Spleen (tissue), 11 donors: ENCODE data around the gene YWHAQ. TPM values are rescaled to one million over a fixed set of nuclear protein-coding genes. Genes with fewer than 3 reads are reported as not detected.

ENCODE experiments used
- DNase-seq: peaks from one replicate; pipeline ENCODE4 v3.0.0-alpha.2; 2020
- H3K27ac ChIP-seq, 8 donors: fragments of 200-600 bp; sonication (generic) in 7 of 8; 1 replicate in 4 of 8; 2 replicates in 4 of 8; pipeline versions ENCODE4 v1.5.0 to v1.8.0; 2016 to 2021; ENCODE audit warnings: inconsistent platforms in 4 of 8, mild to moderate bottlenecking in 4 of 8, moderate library complexity in 1 of 8
- H3K27me3 ChIP-seq, 7 donors: fragments of 200-600 bp; sonication (generic) in 6 of 7; replicated peaks in 1 of 7; 1 replicate in 4 of 7; 2 replicates in 3 of 7; pipeline versions ENCODE4 v1.5.0 to v1.8.0; 2016 to 2021; ENCODE audit warnings: inconsistent platforms in 3 of 7, mild to moderate bottlenecking in 1 of 7
- H3K36me3 ChIP-seq, 6 donors: fragments of 200-600 bp; sonication (generic) in 5 of 6; 1 replicate in 4 of 6; 2 replicates in 2 of 6; pipeline versions ENCODE4 v1.5.0 to v1.8.0; 2016 to 2021; ENCODE audit warnings: inconsistent platforms in 2 of 6
- H3K4me1 ChIP-seq, 6 donors: fragments of 200-600 bp; sonication (generic) in 5 of 6; 1 replicate in 3 of 6; 2 replicates in 3 of 6; pipeline versions ENCODE4 v1.5.0 to v1.8.0; 2016 to 2021; ENCODE audit warnings: inconsistent platforms in 3 of 6
- H3K4me3 ChIP-seq, 8 donors: fragments of 200-600 bp; sonication (generic) in 7 of 8; 1 replicate in 4 of 8; 2 replicates in 4 of 8; pipeline versions ENCODE4 v1.5.0 to v1.8.0; 2016 to 2021; ENCODE audit warnings: inconsistent platforms in 4 of 8, mild to moderate bottlenecking in 4 of 8, moderate library complexity in 2 of 8
- H3K9me3 ChIP-seq, 8 donors: fragments of 200-600 bp; sonication (generic) in 7 of 8; 1 replicate in 4 of 8; 2 replicates in 4 of 8; pipeline versions ENCODE4 v1.5.0 to v1.8.0; 2016 to 2021; ENCODE audit warnings: inconsistent platforms in 4 of 8
- POLR2A ChIP-seq, 3 donors: fragments of 450-650 bp; IDR thresholded peaks; one replicate each; pipeline ENCODE4 v1.5.1; 2017; ENCODE audit warnings: antibody characterized with exemption in 3 of 3, mild to moderate bottlenecking in 1 of 3
- POLR2AphosphoS5 ChIP-seq, 3 donors: sonication (generic); formaldehyde crosslinking; IDR thresholded peaks; one replicate each; pipeline ENCODE4 v1.5.1; 2017; ENCODE audit warnings: antibody characterized with exemption in 3 of 3
- WGBS, 5 donors: extraction: QIAGEN DNeasy Blood & Tissue Kit in 3 of 5; methylation state at CpG; one replicate each; pipeline versions ENCODE4 v1.1.5 to v1.1.7; 2013 to 2018; 5-methylcytosine and 5-hydroxymethylcytosine counted together
- intact Hi-C: fragments of 100-400 bp; cut with DNase I; formaldehyde crosslinking; loops from one replicate; pipeline ENCODE4 v1.15.0; 2023; ENCODE audit warnings: low total_unique reads
- polyA plus RNA-seq, 3 donors: library from polyadenylated mRNA; stranded (reverse); fragments of 200-250 nt; gene quantifications; one replicate each; pipeline ENCODE4 v1.2.1, GENCODE V29; 2013
- total RNA-seq, 7 donors: library from RNA; depleted of rRNA in 3 of 7; stranded (reverse); fragments of >200 nt in 3 of 7; fragmentation: NEBNext Ultra II Directional in 4 of 7; extraction: Animal tissue kit (Norgen Biotek cat#: 25700) in 4 of 7; gene quantifications; one replicate each; pipeline versions ENCODE4 v1.1.0 to v1.2.1, GENCODE V29; 2016 to 2021
- TF ChIP-seq, protein P1 (sequence below), 11 experiments: fragments of 200-600 bp in 7 of 11; fragments of 450-650 bp in 4 of 11; sonication (generic) in 4 of 11; IDR thresholded peaks in 8 of 11; conservative IDR thresholded peaks in 3 of 11; 1 replicate in 7 of 11; 2 replicates in 4 of 11; pipeline versions ENCODE4 v1.4.0 to v1.8.0; 2016 to 2021; ENCODE audit warnings: antibody characterized with exemption in 11 of 11, inconsistent platforms in 4 of 11, mild to moderate bottlenecking in 1 of 11
- donor health status: healthy with polysubstance abuse.
- donor health status: DM: no; HTN: no; CAD: no; lungs with moderate emphysema.
- donor health status: DM: no; HTN: no; CAD: no.
- donor health status: Bipolar disorder and iron deficiency.
- donor health status: healthy.
- donor health status: DM: no; HTN: no; CAD: no.
- donor health status: DM: yes; HTN: yes; CAD: no.

Gene YWHAQ
- total and polyA plus RNA-seq, 10 donors: 69.0 to 162 (median 132) TPM

DNA sequence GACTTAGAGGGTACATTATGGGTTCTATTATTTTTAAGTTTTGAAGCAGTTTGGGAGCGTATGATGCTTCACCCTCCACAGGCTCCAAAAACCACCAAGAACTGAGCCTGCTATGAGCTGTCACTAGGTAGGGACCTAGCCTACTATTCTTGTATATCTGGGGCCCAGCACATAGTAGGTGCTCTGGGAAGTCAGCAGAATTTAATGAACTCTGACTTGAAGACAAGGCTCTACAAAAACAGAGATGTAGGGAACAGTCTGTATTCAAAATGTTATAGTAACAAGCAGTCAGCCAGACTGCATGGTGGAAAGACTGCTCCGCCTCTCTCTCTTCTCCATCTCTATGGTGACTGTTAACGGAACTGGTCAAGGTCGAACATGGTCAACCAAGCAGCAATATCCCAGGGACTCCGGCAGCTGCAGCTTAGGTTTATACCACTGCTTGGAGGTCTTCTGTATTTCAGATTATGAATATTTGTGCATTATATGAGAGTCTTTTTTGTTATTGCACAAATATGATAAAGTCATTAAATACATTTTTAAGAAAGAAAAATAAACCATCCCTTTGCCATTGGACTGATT lies 22.2 kb upstream of the YWHAQ start:
- Histone ChIP-seq H3K4me3 (no peak overlapping the region), H3K27ac (peak overlapping the region in 1 of 8 donors; percentile 29), H3K36me3 (no peaks in the 10 kb centered on the region), H3K9me3 (no peaks in the 10 kb centered on the region), H3K27me3 (no peaks in the 10 kb centered on the region), H3K4me1 (peaks cover 0 to 32% (median 10%) of the 10 kb centered on the region in 6 donors)
- 43 to 64% (median 58%) methylated on average over 5 of the region's 5 CpGs for WGBS, 5 donors
- DNase-seq: no peak
- no peak for TF ChIP-seq POLR2A (IDR thresholded peaks at IDR 0.05)
- TF ChIP-seq, protein P1, sequence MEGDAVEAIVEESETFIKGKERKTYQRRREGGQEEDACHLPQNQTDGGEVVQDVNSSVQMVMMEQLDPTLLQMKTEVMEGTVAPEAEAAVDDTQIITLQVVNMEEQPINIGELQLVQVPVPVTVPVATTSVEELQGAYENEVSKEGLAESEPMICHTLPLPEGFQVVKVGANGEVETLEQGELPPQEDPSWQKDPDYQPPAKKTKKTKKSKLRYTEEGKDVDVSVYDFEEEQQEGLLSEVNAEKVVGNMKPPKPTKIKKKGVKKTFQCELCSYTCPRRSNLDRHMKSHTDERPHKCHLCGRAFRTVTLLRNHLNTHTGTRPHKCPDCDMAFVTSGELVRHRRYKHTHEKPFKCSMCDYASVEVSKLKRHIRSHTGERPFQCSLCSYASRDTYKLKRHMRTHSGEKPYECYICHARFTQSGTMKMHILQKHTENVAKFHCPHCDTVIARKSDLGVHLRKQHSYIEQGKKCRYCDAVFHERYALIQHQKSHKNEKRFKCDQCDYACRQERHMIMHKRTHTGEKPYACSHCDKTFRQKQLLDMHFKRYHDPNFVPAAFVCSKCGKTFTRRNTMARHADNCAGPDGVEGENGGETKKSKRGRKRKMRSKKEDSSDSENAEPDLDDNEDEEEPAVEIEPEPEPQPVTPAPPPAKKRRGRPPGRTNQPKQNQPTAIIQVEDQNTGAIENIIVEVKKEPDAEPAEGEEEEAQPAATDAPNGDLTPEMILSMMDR (IDR thresholded peaks at IDR 0.05 in 8 of 11, conservative IDR thresholded peaks at IDR 0.05 in 3 of 11): no peak
- TF ChIP-seq POLR2AphosphoS5 (IDR thresholded peaks at IDR 0.05): no peak
- intact Hi-C loops: no loop called here

DNA sequence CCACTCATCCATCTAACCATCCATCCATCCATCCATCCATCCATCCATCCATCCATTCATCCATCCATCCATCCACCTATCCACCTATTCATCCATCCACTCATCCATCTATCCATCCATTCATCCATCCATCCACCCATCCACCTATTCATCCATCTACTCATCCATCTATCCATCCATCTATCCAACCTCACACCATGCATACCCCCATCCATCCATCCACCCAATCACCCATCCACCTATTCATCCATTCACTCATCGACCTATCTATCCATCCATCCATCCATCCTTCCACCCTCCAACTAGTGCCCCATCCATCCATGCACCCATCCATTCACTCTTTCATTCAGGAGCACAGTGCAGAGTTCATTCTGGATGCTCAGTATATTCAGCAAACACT lies 21.5 kb upstream of the YWHAQ start:
- 41 to 97% (median 92%) methylated on average over 1 of the region's 1 CpG for WGBS, 5 donors
- Histone ChIP-seq H3K36me3 (no peaks in the 10 kb centered on the region), H3K4me1 (peaks cover 0 to 32% (median 10%) of the 10 kb centered on the region in 6 donors), H3K27ac (no peak overlapping the region), H3K4me3 (no peak overlapping the region), H3K27me3 (no peaks in the 10 kb centered on the region), H3K9me3 (no peaks in the 10 kb centered on the region)
- TF ChIP-seq, protein P1 (IDR thresholded peaks at IDR 0.05 in 8 of 11, conservative IDR thresholded peaks at IDR 0.05 in 3 of 11): no peak
- TF ChIP-seq POLR2AphosphoS5 (IDR thresholded peaks at IDR 0.05): no peak
- DNase-seq: no peak
- intact Hi-C loops: no loop called here

DNA sequence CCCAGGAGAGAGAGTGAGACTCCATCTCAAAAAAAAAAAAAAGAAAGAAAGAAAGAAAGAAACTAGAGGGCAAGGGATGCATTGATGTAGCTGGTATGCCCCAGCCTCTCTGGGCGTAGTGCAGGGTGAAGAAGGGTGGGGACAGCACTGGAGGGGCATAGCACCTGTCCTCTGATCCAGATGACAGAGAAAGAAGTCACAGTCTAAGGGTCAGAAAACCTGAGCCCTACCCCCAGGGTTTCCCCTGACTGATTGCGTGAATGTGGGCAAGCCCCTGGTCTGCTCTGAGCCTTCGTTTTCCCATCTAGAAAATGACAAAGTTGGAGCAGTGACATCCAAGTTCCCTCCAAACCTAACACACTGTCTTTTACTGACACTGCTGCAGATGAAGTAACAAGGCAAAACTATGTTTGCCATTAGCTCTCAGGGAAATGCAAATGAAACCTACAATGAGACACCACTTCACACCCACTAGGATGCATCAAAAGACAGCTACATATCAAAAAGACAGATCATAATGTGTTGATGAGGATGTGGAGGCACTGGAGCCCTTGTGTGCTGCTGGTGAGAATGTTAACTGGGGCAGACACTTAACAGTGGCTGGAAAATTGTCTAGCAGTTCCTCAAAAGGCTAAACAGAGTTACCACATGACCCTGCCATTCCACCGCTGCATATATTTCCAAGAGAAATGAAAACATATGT lies 19.5 kb upstream of the YWHAQ start:
- Histone ChIP-seq H3K4me1 (peaks cover 0 to 18% (median 0%) of the 10 kb centered on the region in 6 donors), H3K36me3 (no peaks in the 10 kb centered on the region), H3K9me3 (no peaks in the 10 kb centered on the region), H3K4me3 (no peak overlapping the region), H3K27ac (no peak overlapping the region), H3K27me3 (no peaks in the 10 kb centered on the region)
- TF ChIP-seq POLR2A (IDR thresholded peaks at IDR 0.05) (no peak), POLR2AphosphoS5 (IDR thresholded peaks at IDR 0.05) (no peak)
- TF ChIP-seq, protein P1 (IDR thresholded peaks at IDR 0.05 in 8 of 11, conservative IDR thresholded peaks at IDR 0.05 in 3 of 11): no peak
- WGBS, 5 donors: 64 to 78% (median 64%) methylated on average over 4 of the region's 4 CpGs
- DNase-seq: no peak
- intact Hi-C loops: no loop called here

DNA sequence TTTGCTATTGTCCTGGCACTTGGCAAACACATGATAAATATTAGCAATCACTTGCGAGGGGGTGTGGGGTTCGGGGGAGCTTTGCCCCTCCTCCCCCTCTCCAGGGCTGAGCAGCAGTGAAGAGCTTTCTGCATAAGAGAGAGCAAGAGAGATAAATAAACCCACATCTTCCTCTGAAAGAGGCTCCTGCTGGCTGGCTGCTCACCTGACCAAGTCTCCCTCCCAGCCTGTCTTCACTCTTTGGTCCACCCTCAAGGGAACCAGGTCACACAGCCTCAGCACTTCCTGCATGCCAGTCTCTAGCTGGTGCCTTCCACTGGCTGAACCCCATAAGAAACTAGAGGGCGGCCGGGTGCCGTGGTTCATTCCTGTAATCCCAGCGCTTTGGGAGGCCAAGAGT lies 18.5 kb upstream of the YWHAQ start:
- intact Hi-C loops: no loop called here
- H3K27ac ChIP-seq: no peak overlapping the region
- 88 to 91% (median 89%) methylated on average over 6 of the region's 6 CpGs for WGBS, 5 donors

More for the DNA sequence above, 18.5 kb upstream of the YWHAQ start:
- DNase-seq: no peak
- Histone ChIP-seq H3K36me3 (no peaks in the 10 kb centered on the region), H3K4me3 (no peak overlapping the region), H3K27me3 (no peaks in the 10 kb centered on the region), H3K4me1 (peaks cover 0 to 18% (median 0%) of the 10 kb centered on the region in 6 donors), H3K9me3 (no peaks in the 10 kb centered on the region)
- TF ChIP-seq, protein P1 (IDR thresholded peaks at IDR 0.05 in 8 of 11, conservative IDR thresholded peaks at IDR 0.05 in 3 of 11): no peak
- TF ChIP-seq POLR2AphosphoS5 (IDR thresholded peaks at IDR 0.05) (no peak), POLR2A (IDR thresholded peaks at IDR 0.05) (no peak)
